HepG2 (cell line): Measurements from ENCODE around the gene CASP5. TPM values are rescaled to one million over a fixed set of nuclear protein-coding genes. Genes with fewer than 3 reads are reported as not detected.

Experiments
- ATF3 ChIP-seq: sonication (generic); formaldehyde crosslinking; IDR thresholded peaks from 2 replicates; pipeline ENCODE4 v1.4.0; 2020; ENCODE audit warnings: missing genetic modification reagents
- HIVEP1 ChIP-seq: sonication (generic); formaldehyde crosslinking; IDR thresholded peaks from 2 replicates; pipeline ENCODE4 v1.4.0; 2020; ENCODE audit warnings: mild to moderate bottlenecking, missing genetic modification reagents
- MNT ChIP-seq: fragments of 450-650 bp; IDR thresholded peaks from 2 replicates; pipeline ENCODE4 v1.6.1; 2016
- NKX3-1 ChIP-seq: sonication (generic); formaldehyde crosslinking; IDR thresholded peaks from 2 replicates; pipeline ENCODE4 v1.5.0; 2020; ENCODE audit warnings: missing genetic modification reagents
- PAF1 ChIP-seq: IDR thresholded peaks from 2 replicates; pipeline ENCODE4 v1.6.1; 2016; ENCODE audit warnings: missing genetic modification reagents, missing compliant biosample characterization
- PCBP1 ChIP-seq: fragments of 200-400 bp; formaldehyde crosslinking; IDR thresholded peaks from 2 replicates; pipeline ENCODE4 v1.6.1; 2017; ENCODE audit warnings: mild to moderate bottlenecking, low read depth, low read length, borderline replicate concordance
- RBFOX2 ChIP-seq: fragments of 200-400 bp; formaldehyde crosslinking; IDR thresholded peaks from 2 replicates; pipeline ENCODE4 v1.6.1; 2017; ENCODE audit warnings: low read depth, mild to moderate bottlenecking, low read length
- RBM39 ChIP-seq: fragments of 200-400 bp; formaldehyde crosslinking; IDR thresholded peaks from one replicate; pipeline ENCODE4 v1.6.1; 2018; ENCODE audit warnings: antibody characterized with exemption, mild to moderate bottlenecking, low read depth, low read length; ENCODE audit not compliant: poor library complexity, severe bottlenecking
- SMC3 ChIP-seq: IDR thresholded peaks from 2 replicates; pipeline ENCODE4 v1.6.1; 2011; ENCODE audit warnings: low read length, improper control_type of control experiment
- SOX5 ChIP-seq: IDR thresholded peaks from 2 replicates; pipeline ENCODE4 v1.6.1; 2016; ENCODE audit warnings: borderline replicate concordance
- SP1 ChIP-seq, 2 experiments: fragments of 450-650 bp in 1 of 2; sonication (generic) in 1 of 2; formaldehyde crosslinking in 1 of 2; IDR thresholded peaks; 2 replicates each; pipeline versions ENCODE4 v1.4.0 to v1.6.1; 2016 to 2020; ENCODE audit warnings: missing genetic modification reagents in 1 of 2
- ZFP82 ChIP-seq: sonication (generic); formaldehyde crosslinking; IDR thresholded peaks from 2 replicates; pipeline ENCODE4 v1.5.1; 2020; ENCODE audit warnings: mild to moderate bottlenecking, missing genetic modification reagents, borderline replicate concordance
- ZNF253 ChIP-seq: sonication (generic); formaldehyde crosslinking; IDR thresholded peaks from 2 replicates; pipeline ENCODE4 v1.8.0; 2022; ENCODE audit warnings: mild to moderate bottlenecking, missing genetic modification reagents, borderline replicate concordance
- ZNF275 ChIP-seq: sonication (generic); formaldehyde crosslinking; IDR thresholded peaks from 2 replicates; pipeline ENCODE4 v1.8.0; 2022; ENCODE audit warnings: missing genetic modification reagents, mild to moderate bottlenecking, inconsistent platforms, borderline replicate concordance
- ZNF34 ChIP-seq: sonication (generic); formaldehyde crosslinking; IDR thresholded peaks from 2 replicates; pipeline ENCODE4 v1.4.0; 2020; ENCODE audit warnings: mild to moderate bottlenecking, missing genetic modification reagents, borderline replicate concordance
- ZNF362 ChIP-seq: sonication (generic); formaldehyde crosslinking; IDR thresholded peaks from 2 replicates; pipeline ENCODE4 v1.4.0; 2020; ENCODE audit warnings: missing genetic modification reagents, mild to moderate bottlenecking, borderline replicate concordance
- ZNF484 ChIP-seq: sonication (generic); formaldehyde crosslinking; IDR thresholded peaks from 2 replicates; pipeline ENCODE4 v1.5.1; 2020; ENCODE audit warnings: mild to moderate bottlenecking, low read depth, missing genetic modification reagents, borderline replicate concordance
- ZNF530 ChIP-seq: sonication (generic); formaldehyde crosslinking; IDR thresholded peaks from 2 replicates; pipeline ENCODE4 v1.5.0; 2020; ENCODE audit warnings: low read depth, mild to moderate bottlenecking, missing genetic modification reagents
- ZNF552 ChIP-seq: sonication (generic); formaldehyde crosslinking; IDR thresholded peaks from 2 replicates; pipeline ENCODE4 v1.9.0; 2022; ENCODE audit warnings: missing genetic modification reagents, mild to moderate bottlenecking, borderline replicate concordance
- ZNF670 ChIP-seq: sonication (generic); formaldehyde crosslinking; IDR thresholded peaks from 2 replicates; pipeline ENCODE4 v1.8.0; 2022; ENCODE audit warnings: mild to moderate bottlenecking, missing genetic modification reagents, borderline replicate concordance
- ZXDC ChIP-seq: sonication (generic); formaldehyde crosslinking; IDR thresholded peaks from 2 replicates; pipeline ENCODE4 v1.5.0; 2020; ENCODE audit warnings: mild to moderate bottlenecking, missing genetic modification reagents
- polyA plus RNA-seq, 8 experiments: library from polyadenylated mRNA; depleted of rRNA in 3 of 8; stranded (reverse) in 7 of 8; unstranded in 1 of 8; fragments of >200 nt; fragmentation: Illumina TruSeq in 4 of 8; extraction: Trizol in 4 of 8; gene quantifications; 2 replicates each; pipeline versions ENCODE4 v1.2.1 to v1.2.3, GENCODE V29; 2011 to 2016; ENCODE audit warnings: low read depth in 4 of 8, missing spikeins in 1 of 8, mixed read lengths in 1 of 8; ENCODE audit not compliant: insufficient read depth in 1 of 8
- total RNA-seq, 5 experiments: library from RNA; depleted of rRNA; stranded (reverse); fragments of >200 nt; fragmentation: Illumina TruSeq; extraction: Trizol; gene quantifications; 2 replicates each; pipeline ENCODE4 v1.2.3, GENCODE V29; 2016; ENCODE audit warnings: low read depth in 1 of 5

CASP5 gene
- total and polyA plus RNA-seq, 2 of the 13 experiments (the other 11 are each of a cell fraction or from before 2014, with no cell fraction given) = not detected

GRCh38 chr11:104968856-104969776 is 53.9 kb downstream of the CASP5 start (continued):
- TF ChIP-seq PCBP1 (no peak), ZNF670 (CRISPR knock-in tag) (no peak), MNT (no peak), ZNF362 (CRISPR knock-in tag) (no peak), RBFOX2 (no peak), ZFP82 (CRISPR knock-in tag) (no peak), ZXDC (CRISPR knock-in tag) (no peak), PAF1 (CRISPR knock-in tag) (no peak), HIVEP1 (CRISPR knock-in tag) (no peak), RBM39 (no peak), ZNF275 (CRISPR knock-in tag) (no peak), SMC3 (no peak), SOX5 (CRISPR knock-in tag) (no peak), ATF3 (no peak), NKX3-1 (CRISPR knock-in tag) (no peak), SP1 (IDR thresholded peaks at IDR 0.05) (no peak), SP1 (CRISPR knock-in tag; IDR thresholded peaks at IDR 0.05) (no peak), ZNF253 (CRISPR knock-in tag) (no peak), ZNF552 (CRISPR knock-in tag) (0 out of 2 replicates have a peak, but pooled peaks have one; percentile 49), ZNF530 (no peak), ZNF34 (no peak), ZNF484 (CRISPR knock-in tag) (no peak)
